ENCODE results near the gene KASH5.

The KASH5 gene

GRCh38 chr19:49427855-49428546 lies 40.0 kb downstream of the KASH5 start:
- no peaks in the 10 kb centered on the region for H3K36me3 ChIP-seq (ENCODE audit: insufficient read depth, low read length)
- H3K9ac ChIP-seq (ENCODE audit: low read depth, low read length), result peak overlapping the region; percentile 55
- H3K9me3 ChIP-seq (ENCODE audit: control insufficient read depth, insufficient read depth, low read length), result no peaks in the 10 kb centered on the region
- H3K4me1 ChIP-seq (ENCODE audit: insufficient read depth, low read length), result peaks cover 14% of the 10 kb centered on the region; the same call in 1 of the 2 replicates

- H3K36me3 ChIP-seq (ENCODE audit: insufficient read depth, low read length), result no peaks in the 10 kb centered on the region
- H3K9ac ChIP-seq (ENCODE audit: low read depth, low read length), result peak overlapping the region; percentile 55; the same call in 1 of the 2 replicates
- no peaks in the 10 kb centered on the region for H3K9me3 ChIP-seq (ENCODE audit: control insufficient read depth, insufficient read depth, low read length)
- peaks cover 11% of the 10 kb centered on the region; the same call in 1 of the 2 replicates for H3K4me1 ChIP-seq (ENCODE audit: insufficient read depth, low read length)
Measured at GRCh38 chr19:49428547-49429451, 40.8 kb downstream of the KASH5 start.

GRCh38 chr19:49430172-49430677 lies 42.2 kb downstream of the KASH5 start:
- H3K9ac ChIP-seq (ENCODE audit: low read depth, low read length), result no peak overlapping the region
- peaks cover 9% of the 10 kb centered on the region; the same call in 1 of the 2 replicates for H3K4me1 ChIP-seq (ENCODE audit: insufficient read depth, low read length)
- no peaks in the 10 kb centered on the region for H3K36me3 ChIP-seq (ENCODE audit: insufficient read depth, low read length)
- H3K9me3 ChIP-seq (ENCODE audit: control insufficient read depth, insufficient read depth, low read length), result no peaks in the 10 kb centered on the region

- H3K9ac ChIP-seq (ENCODE audit: low read depth, low read length), result no peak overlapping the region
- H3K9me3 ChIP-seq (ENCODE audit: control insufficient read depth, insufficient read depth, low read length), result no peaks in the 10 kb centered on the region
- H3K36me3 ChIP-seq (ENCODE audit: insufficient read depth, low read length), result no peaks in the 10 kb centered on the region
- peaks cover 9% of the 10 kb centered on the region; the same call in 1 of the 2 replicates for H3K4me1 ChIP-seq (ENCODE audit: insufficient read depth, low read length)
Measured at GRCh38 chr19:49430678-49431329, 42.8 kb downstream of the KASH5 start.

- no peaks in the 10 kb centered on the region for H3K36me3 ChIP-seq (ENCODE audit: insufficient read depth, low read length)
- H3K9me3 ChIP-seq (ENCODE audit: control insufficient read depth, insufficient read depth, low read length), result no peaks in the 10 kb centered on the region
- peaks cover 9% of the 10 kb centered on the region; the same call in 1 of the 2 replicates for H3K4me1 ChIP-seq (ENCODE audit: insufficient read depth, low read length)
Measured at GRCh38 chr19:49431330-49431749, 43.3 kb downstream of the KASH5 start.

GRCh38 chr19:49432141-49433073 lies 44.4 kb downstream of the KASH5 start:
- Histone ChIP-seq H3K9ac (ENCODE audit: low read depth, low read length) (peak overlapping the region; percentile 36; the same call in 1 of the 2 replicates), H3K4me1 (ENCODE audit: insufficient read depth, low read length) (no peaks in the 10 kb centered on the region; the same call in 1 of the 2 replicates), H3K36me3 (ENCODE audit: insufficient read depth, low read length) (no peaks in the 10 kb centered on the region), H3K9me3 (ENCODE audit: control insufficient read depth, insufficient read depth, low read length) (no peaks in the 10 kb centered on the region)

More at GRCh38 chr19:49431330-49431749, 43.3 kb downstream of the KASH5 start:
- H3K9ac ChIP-seq (ENCODE audit: low read depth, low read length), result no peak overlapping the region

DNA sequence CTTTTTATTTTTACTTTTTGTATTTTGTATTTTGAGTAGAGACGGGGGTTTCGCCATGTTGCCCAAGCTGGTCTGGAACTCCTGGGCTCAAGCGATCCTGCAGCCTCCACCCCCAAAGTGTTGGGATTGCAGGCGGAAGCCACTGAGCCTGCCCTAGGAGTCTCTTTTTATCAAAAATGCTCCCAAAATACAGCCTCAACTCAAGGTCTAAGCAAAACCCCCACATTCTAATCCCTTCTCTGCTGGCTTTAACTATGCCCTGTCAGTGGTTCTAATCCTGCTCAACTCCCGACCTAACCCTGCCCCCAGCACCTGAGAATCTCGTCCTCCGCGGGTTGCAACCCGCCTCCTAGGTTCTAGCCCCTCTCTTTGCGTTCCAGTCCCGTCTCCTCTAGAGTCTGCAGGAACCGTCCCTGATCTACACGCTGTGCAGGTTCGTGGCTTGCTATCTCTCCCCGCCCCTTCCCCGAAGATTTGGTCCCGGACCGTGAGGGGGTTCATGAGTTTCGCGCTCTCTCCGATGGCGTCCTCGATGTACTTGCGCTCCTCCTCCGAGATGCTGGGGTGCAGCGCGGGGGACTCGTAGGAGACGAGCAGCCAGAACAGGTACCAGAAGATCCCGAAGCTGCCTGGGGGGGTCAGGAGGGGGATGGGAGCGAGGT lies 45.3 kb downstream of the KASH5 start:
- no peaks in the 10 kb centered on the region for H3K9me3 ChIP-seq (ENCODE audit: control insufficient read depth, insufficient read depth, low read length)
- H3K4me1 ChIP-seq (ENCODE audit: insufficient read depth, low read length), result no peaks in the 10 kb centered on the region; the same call in 1 of the 2 replicates
- no peaks in the 10 kb centered on the region for H3K36me3 ChIP-seq (ENCODE audit: insufficient read depth, low read length)
- peak overlapping the region; percentile 36; the same call in 1 of the 2 replicates for H3K9ac ChIP-seq (ENCODE audit: low read depth, low read length)

DNA sequence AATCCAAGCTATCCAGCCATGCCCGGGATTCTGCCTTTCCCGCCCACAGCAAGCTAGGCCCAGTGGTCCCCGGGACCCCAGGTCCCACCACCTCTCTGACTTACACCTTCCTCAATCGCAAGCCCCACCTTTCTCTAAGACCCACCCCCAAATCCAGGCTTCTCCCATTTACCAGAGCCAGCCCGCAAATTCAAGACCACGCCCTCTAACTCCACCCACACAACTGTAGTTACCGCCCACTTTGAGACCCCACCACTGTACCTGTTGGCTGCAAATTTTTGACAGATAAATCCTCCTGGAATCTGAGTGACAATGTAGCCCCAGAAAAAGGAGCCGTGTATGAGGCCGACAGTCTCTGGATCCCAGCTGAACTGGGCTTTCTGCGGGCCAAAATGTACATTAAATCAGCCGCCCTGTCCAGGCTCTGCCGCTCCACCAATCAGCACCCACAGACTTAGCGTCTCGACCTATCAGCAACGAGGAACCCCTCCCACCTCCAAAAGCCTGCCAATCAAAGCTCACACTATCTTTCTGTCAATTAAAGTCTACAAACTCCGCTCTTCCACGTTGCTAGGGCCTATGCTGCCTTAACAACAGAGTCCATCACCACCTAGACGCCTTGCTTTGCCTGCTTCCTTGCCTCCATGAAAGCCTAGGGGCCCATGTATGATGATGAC lies 47.0 kb downstream of the KASH5 start:
- Histone ChIP-seq H3K9me3 (ENCODE audit: control insufficient read depth, insufficient read depth, low read length) (no peaks in the 10 kb centered on the region), H3K36me3 (ENCODE audit: insufficient read depth, low read length) (no peaks in the 10 kb centered on the region), H3K9ac (ENCODE audit: low read depth, low read length) (no peak overlapping the region), H3K4me1 (ENCODE audit: insufficient read depth, low read length) (no peaks in the 10 kb centered on the region; the same call in 1 of the 2 replicates)

DNA sequence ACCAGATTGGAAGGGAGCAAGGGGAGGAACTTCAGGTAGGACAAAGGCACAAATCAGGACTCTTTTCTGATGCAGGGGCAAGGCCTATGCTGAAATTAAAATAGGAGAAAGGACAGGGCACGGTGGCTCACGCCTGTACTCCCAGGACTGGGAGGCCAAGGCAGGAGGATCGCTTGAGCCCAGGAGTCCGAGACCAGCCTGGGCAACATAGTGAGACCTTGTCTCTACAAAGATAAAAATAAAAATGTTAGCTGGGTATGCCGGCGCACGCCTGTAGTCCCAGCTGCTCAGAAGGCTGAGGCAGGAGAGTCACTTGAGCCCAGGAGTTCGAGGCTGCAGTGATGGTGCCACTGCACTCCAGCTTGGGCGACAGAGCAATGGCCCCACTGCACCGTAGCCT lies 47.6 kb downstream of the KASH5 start:
- Histone ChIP-seq H3K9ac (ENCODE audit: low read depth, low read length) (no peak overlapping the region), H3K36me3 (ENCODE audit: insufficient read depth, low read length) (no peaks in the 10 kb centered on the region), H3K9me3 (ENCODE audit: control insufficient read depth, insufficient read depth, low read length) (no peaks in the 10 kb centered on the region), H3K4me1 (ENCODE audit: insufficient read depth, low read length) (no peaks in the 10 kb centered on the region; the same call in 1 of the 2 replicates)

GRCh38 chr19:49436381-49437017 lies 48.5 kb downstream of the KASH5 start:
- Histone ChIP-seq H3K36me3 (ENCODE audit: insufficient read depth, low read length) (no peaks in the 10 kb centered on the region), H3K4me1 (ENCODE audit: insufficient read depth, low read length) (no peaks in the 10 kb centered on the region; the same call in 1 of the 2 replicates), H3K9me3 (ENCODE audit: control insufficient read depth, insufficient read depth, low read length) (no peaks in the 10 kb centered on the region), H3K9ac (ENCODE audit: low read depth, low read length) (peak overlapping the region; percentile 8; the same call in 1 of the 2 replicates)

- Histone ChIP-seq H3K36me3 (ENCODE audit: insufficient read depth, low read length) (no peaks in the 10 kb centered on the region), H3K9me3 (ENCODE audit: control insufficient read depth, insufficient read depth, low read length) (no peaks in the 10 kb centered on the region), H3K9ac (ENCODE audit: low read depth, low read length) (no peak overlapping the region), H3K4me1 (ENCODE audit: insufficient read depth, low read length) (peaks cover 5% of the 10 kb centered on the region; the same call in 1 of the 2 replicates)
Measured at GRCh38 chr19:49437231-49437630, 49.2 kb downstream of the KASH5 start.

DNA sequence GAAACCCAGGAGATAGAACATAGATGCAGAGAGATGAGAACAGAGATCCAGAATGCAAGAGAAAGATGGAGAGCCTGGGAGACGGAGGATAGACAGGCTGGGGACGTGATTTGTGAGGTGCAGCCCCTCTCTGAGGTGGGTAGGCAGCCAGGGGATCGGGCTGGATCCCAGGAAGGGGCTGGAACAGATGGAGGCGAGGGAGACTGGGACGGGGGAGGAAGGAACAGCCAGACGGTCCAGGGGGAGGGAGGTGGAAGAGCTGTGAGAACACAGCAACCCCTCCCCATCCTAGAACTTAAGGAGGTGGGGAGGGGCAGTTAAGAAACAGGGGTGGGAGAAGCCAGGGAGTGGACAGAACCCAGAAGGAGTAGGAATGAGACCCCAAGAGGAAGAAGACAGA lies 50.2 kb downstream of the KASH5 start:
- H3K9ac ChIP-seq (ENCODE audit: low read depth, low read length), result no peak overlapping the region
- H3K9me3 ChIP-seq (ENCODE audit: control insufficient read depth, insufficient read depth, low read length), result no peaks in the 10 kb centered on the region
- no peaks in the 10 kb centered on the region for H3K36me3 ChIP-seq (ENCODE audit: insufficient read depth, low read length)
- peaks cover 5% of the 10 kb centered on the region; the same call in 1 of the 2 replicates for H3K4me1 ChIP-seq (ENCODE audit: insufficient read depth, low read length)
